Mammary epithelial cell (primary cell): ENCODE measurements around the gene GLI1.

Experiments
- CTCF ChIP-seq, 2 donors: IDR thresholded peaks in 1 of 2; conservative IDR thresholded peaks in 1 of 2; 2 replicates each; pipeline ENCODE4 v1.5.1; 2011 to 2012; ENCODE audit warnings: inconsistent platforms in 2 of 2, low read length in 2 of 2, mild to moderate bottlenecking in 2 of 2, control low read depth in 1 of 2, low read depth in 1 of 2; ENCODE audit not compliant: insufficient read depth in 1 of 2; ENCODE audit errors: extremely low read depth in 1 of 2
- EZH2 ChIP-seq: IDR thresholded peaks from 2 replicates; pipeline ENCODE4 v1.6.1; 2012; ENCODE audit warnings: low read length, inconsistent platforms, borderline replicate concordance

- TF ChIP-seq CTCF (conservative IDR thresholded peaks at IDR 0.05 in 1 of 2, IDR thresholded peaks at IDR 0.05 in 1 of 2; ENCODE audit: extremely low read depth in 1 of 2, insufficient read depth in 1 of 2, low read depth in 1 of 2, low read length in 2 of 2) (no peak), EZH2 (no peak)
Observed at GRCh38 chr12:57498571-57498970, 39.0 kb downstream of the GLI1 start.
